HEK293 (cell line): ENCODE results near the gene ERGIC1.

Source experiments
- SP2 ChIP-seq: fragments of 450-650 bp; formaldehyde crosslinking; IDR thresholded peaks from 2 replicates; pipeline ENCODE4 v1.5.1; 2016; ENCODE audit warnings: missing biosample characterization, missing genetic modification characterization
- ZNF37A ChIP-seq: fragments of 450-650 bp; IDR thresholded peaks from 2 replicates; pipeline ENCODE4 v1.5.1; 2018; ENCODE audit warnings: missing biosample characterization, missing genetic modification characterization
- ZNF660 ChIP-seq: fragments of 450-650 bp; IDR thresholded peaks from 2 replicates; pipeline ENCODE4 v1.5.1; 2018; ENCODE audit warnings: missing biosample characterization, mild to moderate bottlenecking, missing genetic modification characterization
- TF ChIP-seq, protein P1 (sequence below): fragments of 450-650 bp; formaldehyde crosslinking; IDR thresholded peaks from 2 replicates; pipeline ENCODE4 v1.5.1; 2016; ENCODE audit warnings: missing biosample characterization, missing genetic modification characterization

DNA sequence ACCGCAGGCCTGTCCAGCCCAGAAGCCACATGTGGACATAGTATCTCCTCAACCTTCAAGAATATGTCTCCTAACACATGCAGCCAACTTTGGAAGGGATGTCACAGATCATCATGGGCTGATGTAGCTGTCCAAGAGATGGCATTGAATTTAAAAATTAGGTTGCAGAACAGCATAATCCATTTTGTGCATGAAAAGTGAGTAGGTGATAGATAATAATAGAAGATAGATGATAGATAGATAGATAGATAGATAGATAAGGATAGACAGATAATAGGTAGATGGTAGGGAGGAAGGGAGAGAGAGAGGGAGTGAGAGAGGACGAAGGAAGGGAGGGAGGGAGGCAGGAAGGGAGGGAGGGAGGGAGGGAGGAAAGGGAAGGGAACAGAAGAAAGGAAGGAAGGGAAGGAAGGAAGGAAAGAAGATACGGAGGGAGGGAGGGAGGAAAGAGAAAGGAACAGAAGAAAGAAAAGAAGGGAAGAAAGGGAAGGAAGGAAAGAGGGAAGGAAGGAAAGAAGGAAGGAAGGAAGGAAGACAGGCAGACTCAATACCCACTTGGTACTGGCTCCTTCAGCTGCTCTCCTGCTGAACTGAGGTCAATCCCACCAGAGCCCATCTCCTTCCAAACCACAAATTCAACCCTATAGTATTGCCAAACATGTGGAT is 28.9 kb upstream of the ERGIC1 start:
- TF ChIP-seq ZNF37A, result no peak
- no peak for TF ChIP-seq SP2 (tag by site-specific recombination)
- TF ChIP-seq ZNF660 (tag by site-specific recombination), result no peak
- TF ChIP-seq, protein P1, sequence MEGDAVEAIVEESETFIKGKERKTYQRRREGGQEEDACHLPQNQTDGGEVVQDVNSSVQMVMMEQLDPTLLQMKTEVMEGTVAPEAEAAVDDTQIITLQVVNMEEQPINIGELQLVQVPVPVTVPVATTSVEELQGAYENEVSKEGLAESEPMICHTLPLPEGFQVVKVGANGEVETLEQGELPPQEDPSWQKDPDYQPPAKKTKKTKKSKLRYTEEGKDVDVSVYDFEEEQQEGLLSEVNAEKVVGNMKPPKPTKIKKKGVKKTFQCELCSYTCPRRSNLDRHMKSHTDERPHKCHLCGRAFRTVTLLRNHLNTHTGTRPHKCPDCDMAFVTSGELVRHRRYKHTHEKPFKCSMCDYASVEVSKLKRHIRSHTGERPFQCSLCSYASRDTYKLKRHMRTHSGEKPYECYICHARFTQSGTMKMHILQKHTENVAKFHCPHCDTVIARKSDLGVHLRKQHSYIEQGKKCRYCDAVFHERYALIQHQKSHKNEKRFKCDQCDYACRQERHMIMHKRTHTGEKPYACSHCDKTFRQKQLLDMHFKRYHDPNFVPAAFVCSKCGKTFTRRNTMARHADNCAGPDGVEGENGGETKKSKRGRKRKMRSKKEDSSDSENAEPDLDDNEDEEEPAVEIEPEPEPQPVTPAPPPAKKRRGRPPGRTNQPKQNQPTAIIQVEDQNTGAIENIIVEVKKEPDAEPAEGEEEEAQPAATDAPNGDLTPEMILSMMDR (tag by site-specific recombination), result no peak
